ENCODE data around the gene TRAF3. TPM values are rescaled to one million over a fixed set of nuclear protein-coding genes. Genes with fewer than 3 reads are reported as not detected.

TRAF3 gene
- total RNA-seq, 1 experiment from 2014 or later: 49.3 TPM

DNA sequence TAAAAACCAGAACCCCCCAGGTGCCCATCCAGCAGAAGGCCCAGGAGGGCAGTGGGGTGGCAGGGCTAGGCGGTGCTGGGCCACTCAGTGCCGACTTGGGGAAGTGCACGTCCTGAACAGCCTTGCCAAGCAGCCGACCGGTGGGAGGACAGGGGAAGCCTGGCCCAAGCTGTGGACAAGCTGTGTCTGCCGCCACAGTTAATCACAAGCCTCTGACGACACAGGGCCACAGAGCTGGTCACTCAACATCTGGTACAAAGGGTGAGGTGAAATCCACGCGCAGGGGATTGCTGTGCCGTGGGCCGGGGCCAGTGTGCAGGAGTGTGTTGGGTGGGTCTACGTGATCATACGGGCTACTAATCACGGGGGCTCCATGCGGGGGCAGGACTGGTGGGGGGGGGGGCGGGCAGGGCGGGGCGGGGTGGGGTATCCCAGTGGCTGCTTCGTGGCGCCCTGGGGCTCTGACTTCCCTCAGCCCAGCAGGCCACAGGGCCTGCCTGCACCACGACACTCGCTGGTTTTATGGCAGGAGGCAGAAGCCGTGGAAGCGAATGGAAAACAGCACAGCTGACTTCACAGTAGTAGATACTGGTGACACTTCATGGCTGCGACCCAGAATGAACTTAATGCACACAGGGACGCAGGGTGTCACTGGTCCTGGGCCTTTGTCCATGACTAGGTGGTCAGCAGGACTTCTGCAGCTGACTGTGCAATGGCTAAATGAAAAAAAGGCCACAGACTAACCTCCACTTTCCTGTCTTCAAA is 155.4 kb downstream of the TRAF3 start:
- intact Hi-C loops (cut with micrococcal nuclease; ENCODE audit: unreplicated experiment): no loop called here
- Histone ChIP-seq H3K4me3 (ENCODE audit: low read depth, low read length, poor library complexity, severe bottlenecking) (no peak overlapping the region), H3K27ac (ENCODE audit: low read depth, low read length, poor library complexity, severe bottlenecking) (no peak overlapping the region), H3K36me3 (ENCODE audit: insufficient read depth, low read length, poor library complexity, severe bottlenecking) (peaks cover 6% of the 10 kb centered on the region), H3K27me3 (replicated peaks; ENCODE audit: insufficient read depth, low read depth, low read length, poor library complexity) (no peaks in the 10 kb centered on the region), H3K4me1 (ENCODE audit: insufficient read depth, low read length, poor library complexity, severe bottlenecking) (peaks cover 11% of the 10 kb centered on the region), H3K9me3 (ENCODE audit: low read depth, low read length, poor library complexity, severe bottlenecking) (no peaks in the 10 kb centered on the region)
- DNase-seq (ENCODE audit: low spot score): no peak
- POLR2A ChIA-PET (ENCODE audit: low non-redundant PET): no interaction called here
- no peak for TF ChIP-seq EZH2 (IDR thresholded peaks at IDR 0.05; ENCODE audit: borderline replicate concordance, low read depth, low read length, poor library complexity, severe bottlenecking)
- TF ChIP-seq, protein P1, sequence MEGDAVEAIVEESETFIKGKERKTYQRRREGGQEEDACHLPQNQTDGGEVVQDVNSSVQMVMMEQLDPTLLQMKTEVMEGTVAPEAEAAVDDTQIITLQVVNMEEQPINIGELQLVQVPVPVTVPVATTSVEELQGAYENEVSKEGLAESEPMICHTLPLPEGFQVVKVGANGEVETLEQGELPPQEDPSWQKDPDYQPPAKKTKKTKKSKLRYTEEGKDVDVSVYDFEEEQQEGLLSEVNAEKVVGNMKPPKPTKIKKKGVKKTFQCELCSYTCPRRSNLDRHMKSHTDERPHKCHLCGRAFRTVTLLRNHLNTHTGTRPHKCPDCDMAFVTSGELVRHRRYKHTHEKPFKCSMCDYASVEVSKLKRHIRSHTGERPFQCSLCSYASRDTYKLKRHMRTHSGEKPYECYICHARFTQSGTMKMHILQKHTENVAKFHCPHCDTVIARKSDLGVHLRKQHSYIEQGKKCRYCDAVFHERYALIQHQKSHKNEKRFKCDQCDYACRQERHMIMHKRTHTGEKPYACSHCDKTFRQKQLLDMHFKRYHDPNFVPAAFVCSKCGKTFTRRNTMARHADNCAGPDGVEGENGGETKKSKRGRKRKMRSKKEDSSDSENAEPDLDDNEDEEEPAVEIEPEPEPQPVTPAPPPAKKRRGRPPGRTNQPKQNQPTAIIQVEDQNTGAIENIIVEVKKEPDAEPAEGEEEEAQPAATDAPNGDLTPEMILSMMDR (conservative IDR thresholded peaks at IDR 0.05; ENCODE audit: low read depth, low read length): no peak
- CTCF ChIA-PET: no interaction called here
- BruUV-seq (replicated peaks): no TSS peak

DNA sequence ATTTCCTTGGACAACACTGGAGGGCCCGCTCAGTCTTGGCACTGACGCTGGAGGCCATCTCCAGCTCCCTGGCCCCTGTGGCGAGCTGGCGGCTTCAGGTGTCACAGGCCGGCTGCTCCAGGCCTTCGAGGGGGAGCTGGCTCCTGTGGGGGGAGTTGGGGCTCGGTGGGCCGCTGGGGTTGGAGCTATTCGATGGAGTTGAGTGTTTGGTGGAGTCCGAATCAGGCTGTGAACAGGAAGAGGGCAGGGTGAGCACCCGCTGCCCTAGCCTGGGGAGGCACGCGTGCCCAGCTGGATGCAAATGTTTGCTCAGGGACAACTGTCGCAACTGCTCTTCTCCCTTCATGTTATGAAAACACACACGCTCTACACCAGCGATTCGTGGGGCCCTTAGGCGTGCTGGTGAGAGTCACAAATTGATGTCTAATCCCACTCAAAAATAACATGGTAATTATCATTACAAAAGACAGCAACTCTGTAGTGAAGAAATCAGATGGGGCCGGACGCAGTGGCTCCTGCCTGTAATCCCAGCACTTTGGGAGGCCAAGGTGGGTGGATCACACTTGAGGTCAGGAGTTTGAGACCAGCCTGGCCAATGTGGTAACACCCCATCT is 156.5 kb downstream of the TRAF3 start:
- H3K4me1 ChIP-seq (ENCODE audit: insufficient read depth, low read length, poor library complexity, severe bottlenecking): peaks cover 11% of the 10 kb centered on the region

DNA sequence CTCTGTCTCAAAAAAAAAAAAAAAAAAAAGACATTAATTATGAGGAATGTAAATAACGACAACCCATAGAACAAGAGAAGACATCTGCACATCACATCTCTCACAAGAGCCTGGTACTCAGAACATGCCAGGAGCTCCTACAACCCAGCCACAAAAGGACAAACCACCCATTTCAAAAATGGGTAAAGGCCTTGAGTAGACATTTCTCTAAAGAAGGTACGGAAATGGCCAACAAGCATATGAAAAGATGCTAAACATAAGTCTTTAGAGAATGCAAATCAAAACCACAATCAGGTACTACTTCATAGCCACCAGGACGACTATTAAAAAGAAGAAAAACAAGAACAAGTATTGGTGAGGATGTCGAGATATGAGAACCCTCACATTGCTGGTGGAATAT is 158.5 kb downstream of the TRAF3 start:
- H3K4me1 ChIP-seq (ENCODE audit: insufficient read depth, low read length, poor library complexity, severe bottlenecking): peaks cover 4% of the 10 kb centered on the region
- no peak for DNase-seq (ENCODE audit: low spot score)
- ChIA-PET POLR2A (ENCODE audit: low non-redundant PET) (no interaction called here), CTCF (no interaction called here)
- H3K4me3 ChIP-seq (ENCODE audit: low read depth, low read length, poor library complexity, severe bottlenecking): no peak overlapping the region
- H3K36me3 ChIP-seq (ENCODE audit: insufficient read depth, low read length, poor library complexity, severe bottlenecking): peaks cover 18% of the 10 kb centered on the region
- H3K27me3 ChIP-seq (replicated peaks; ENCODE audit: insufficient read depth, low read depth, low read length, poor library complexity): no peaks in the 10 kb centered on the region
- no peak for TF ChIP-seq EZH2 (IDR thresholded peaks at IDR 0.05; ENCODE audit: borderline replicate concordance, low read depth, low read length, poor library complexity, severe bottlenecking)
- TF ChIP-seq, protein P1 (conservative IDR thresholded peaks at IDR 0.05; ENCODE audit: low read depth, low read length): no peak
- intact Hi-C loops (cut with micrococcal nuclease; ENCODE audit: unreplicated experiment): no loop called here
- BruUV-seq (replicated peaks): no TSS peak
- H3K27ac ChIP-seq (ENCODE audit: low read depth, low read length, poor library complexity, severe bottlenecking): no peak overlapping the region
- no peaks in the 10 kb centered on the region for H3K9me3 ChIP-seq (ENCODE audit: low read depth, low read length, poor library complexity, severe bottlenecking)

More for the DNA sequence above, 156.5 kb downstream of the TRAF3 start:
- ChIA-PET CTCF (no interaction called here), POLR2A (ENCODE audit: low non-redundant PET) (no interaction called here)
- Histone ChIP-seq H3K9me3 (ENCODE audit: low read depth, low read length, poor library complexity, severe bottlenecking) (no peaks in the 10 kb centered on the region), H3K27me3 (replicated peaks; ENCODE audit: insufficient read depth, low read depth, low read length, poor library complexity) (no peaks in the 10 kb centered on the region), H3K27ac (ENCODE audit: low read depth, low read length, poor library complexity, severe bottlenecking) (no peak overlapping the region), H3K4me3 (ENCODE audit: low read depth, low read length, poor library complexity, severe bottlenecking) (no peak overlapping the region), H3K36me3 (ENCODE audit: insufficient read depth, low read length, poor library complexity, severe bottlenecking) (peaks cover 6% of the 10 kb centered on the region)
- no TSS peak for BruUV-seq (replicated peaks)
- intact Hi-C loops (cut with micrococcal nuclease; ENCODE audit: unreplicated experiment): no loop called here
- TF ChIP-seq, protein P1 (conservative IDR thresholded peaks at IDR 0.05; ENCODE audit: low read depth, low read length): no peak
- TF ChIP-seq EZH2 (IDR thresholded peaks at IDR 0.05; ENCODE audit: borderline replicate concordance, low read depth, low read length, poor library complexity, severe bottlenecking): no peak
- peak; percentile 53 for DNase-seq (ENCODE audit: low spot score)

Measured in A673 (cell line).